HepG2 (cell line): ENCODE data around the gene NSMCE4A. TPM values are rescaled to one million over a fixed set of nuclear protein-coding genes. Genes with fewer than 3 reads are reported as not detected.

Experiments
- ATM ChIP-seq: fragments of 450-650 bp; IDR thresholded peaks from 2 replicates; pipeline ENCODE4 v1.7.1; 2017; ENCODE audit warnings: mild to moderate bottlenecking, borderline replicate concordance
- GATAD1 ChIP-seq: IDR thresholded peaks from 2 replicates; pipeline ENCODE4 v1.6.1; 2016; ENCODE audit warnings: missing genetic modification reagents, missing compliant biosample characterization
- HNRNPUL1 ChIP-seq: fragments of 200-400 bp; formaldehyde crosslinking; IDR thresholded peaks from 2 replicates; pipeline ENCODE4 v1.6.1; 2017; ENCODE audit warnings: low read depth, mild to moderate bottlenecking, low read length, moderate library complexity
- PITX1 ChIP-seq: sonication (generic); formaldehyde crosslinking; IDR thresholded peaks from 2 replicates; pipeline ENCODE4 v1.5.1; 2020; ENCODE audit warnings: mild to moderate bottlenecking, missing genetic modification reagents
- SMARCC2 ChIP-seq: fragments of 450-650 bp; IDR thresholded peaks from 2 replicates; pipeline ENCODE4 v1.6.1; 2017; ENCODE audit warnings: antibody characterized with exemption, mild to moderate bottlenecking
- TOE1 ChIP-seq: sonication (generic); formaldehyde crosslinking; IDR thresholded peaks from 2 replicates; pipeline ENCODE4 v1.4.0; 2020; ENCODE audit warnings: mild to moderate bottlenecking, missing genetic modification reagents
- ZHX2 ChIP-seq, 2 experiments: sonication (generic) in 1 of 2; formaldehyde crosslinking in 1 of 2; IDR thresholded peaks; 2 replicates each; pipeline versions ENCODE4 v1.6.1 to v1.9.0; 2014 to 2022; ENCODE audit warnings: antibody characterized with exemption in 1 of 2, borderline replicate concordance in 1 of 2, inconsistent platforms in 1 of 2, low read depth in 1 of 2, missing genetic modification reagents in 1 of 2
- ZNF280B ChIP-seq: sonication (generic); formaldehyde crosslinking; IDR thresholded peaks from 2 replicates; pipeline ENCODE4 v1.5.0; 2020; ENCODE audit warnings: missing genetic modification reagents, mild to moderate bottlenecking, borderline replicate concordance
- ZNF292 ChIP-seq: sonication (generic); formaldehyde crosslinking; IDR thresholded peaks from 2 replicates; pipeline ENCODE4 v1.8.1; 2022; ENCODE audit warnings: mild to moderate bottlenecking, low read depth, missing genetic modification reagents, borderline replicate concordance
- ZNF510 ChIP-seq: sonication (generic); formaldehyde crosslinking; IDR thresholded peaks from 2 replicates; pipeline ENCODE4 v1.4.0; 2020; ENCODE audit warnings: low read depth, mild to moderate bottlenecking, missing genetic modification reagents
- ZNF564 ChIP-seq: sonication (generic); formaldehyde crosslinking; IDR thresholded peaks from 2 replicates; pipeline ENCODE4 v1.8.1; 2023; ENCODE audit warnings: mild to moderate bottlenecking, missing genetic modification reagents
- ZNF792 ChIP-seq: IDR thresholded peaks from 2 replicates; pipeline ENCODE4 v1.6.1; 2016
- ZSCAN29 ChIP-seq: sonication (generic); formaldehyde crosslinking; conservative IDR thresholded peaks from 2 replicates; pipeline ENCODE4 v1.4.0; 2020; ENCODE audit warnings: mild to moderate bottlenecking, missing genetic modification reagents
- polyA plus RNA-seq, 8 experiments: library from polyadenylated mRNA; depleted of rRNA in 3 of 8; stranded (reverse) in 7 of 8; unstranded in 1 of 8; fragments of >200 nt; fragmentation: Illumina TruSeq in 4 of 8; extraction: Trizol in 4 of 8; gene quantifications; 2 replicates each; pipeline versions ENCODE4 v1.2.1 to v1.2.3, GENCODE V29; 2011 to 2016; ENCODE audit warnings: low read depth in 4 of 8, missing spikeins in 1 of 8, mixed read lengths in 1 of 8; ENCODE audit not compliant: insufficient read depth in 1 of 8
- total RNA-seq, 5 experiments: library from RNA; depleted of rRNA; stranded (reverse); fragments of >200 nt; fragmentation: Illumina TruSeq; extraction: Trizol; gene quantifications; 2 replicates each; pipeline ENCODE4 v1.2.3, GENCODE V29; 2016; ENCODE audit warnings: low read depth in 1 of 5
- TF ChIP-seq, protein P1 (sequence below): sonication (generic); formaldehyde crosslinking; IDR thresholded peaks from 2 replicates; pipeline ENCODE4 v1.9.0; 2022; ENCODE audit warnings: missing genetic modification reagents, mild to moderate bottlenecking, borderline replicate concordance
- TF ChIP-seq, protein P2 (sequence below): sonication (generic); formaldehyde crosslinking; IDR thresholded peaks from 2 replicates; pipeline ENCODE4 v1.4.0; 2020; ENCODE audit warnings: missing genetic modification reagents
- TF ChIP-seq, protein P3 (sequence below), 2 experiments: sonication (generic) in 1 of 2; formaldehyde crosslinking in 1 of 2; IDR thresholded peaks; 2 replicates each; pipeline versions ENCODE4 v1.5.1 to v1.6.1; 2011 to 2020; ENCODE audit warnings: borderline replicate concordance in 1 of 2, low read depth in 1 of 2, low read length in 1 of 2, mild to moderate bottlenecking in 1 of 2, missing genetic modification reagents in 1 of 2, moderate library complexity in 1 of 2

NSMCE4A gene
- total and polyA plus RNA-seq, 2 of the 13 experiments (the other 11 are each of a cell fraction or from before 2014, with no cell fraction given): 61.1 to 91.6 TPM

DNA sequence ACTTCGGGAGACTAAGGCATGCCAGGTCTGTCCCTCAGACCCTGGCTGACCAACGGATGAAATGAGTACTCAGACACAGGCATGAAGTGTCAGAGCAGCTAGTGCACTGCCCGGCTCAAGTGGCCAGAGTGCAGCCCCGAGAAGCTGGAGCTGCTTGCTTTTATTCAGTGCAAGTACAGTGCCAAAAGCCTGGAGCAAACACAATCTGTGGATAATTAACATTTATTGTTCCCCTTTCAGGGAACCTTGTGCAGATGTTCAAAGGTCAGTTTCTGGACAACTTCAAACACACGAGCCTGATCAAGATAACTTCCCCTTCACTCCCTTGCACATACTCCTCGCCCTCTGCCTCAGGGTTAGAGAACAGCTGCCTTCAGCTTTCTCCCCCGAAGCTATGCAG, 39.3 kb downstream of the NSMCE4A start (continued):
- TF ChIP-seq, protein P1, sequence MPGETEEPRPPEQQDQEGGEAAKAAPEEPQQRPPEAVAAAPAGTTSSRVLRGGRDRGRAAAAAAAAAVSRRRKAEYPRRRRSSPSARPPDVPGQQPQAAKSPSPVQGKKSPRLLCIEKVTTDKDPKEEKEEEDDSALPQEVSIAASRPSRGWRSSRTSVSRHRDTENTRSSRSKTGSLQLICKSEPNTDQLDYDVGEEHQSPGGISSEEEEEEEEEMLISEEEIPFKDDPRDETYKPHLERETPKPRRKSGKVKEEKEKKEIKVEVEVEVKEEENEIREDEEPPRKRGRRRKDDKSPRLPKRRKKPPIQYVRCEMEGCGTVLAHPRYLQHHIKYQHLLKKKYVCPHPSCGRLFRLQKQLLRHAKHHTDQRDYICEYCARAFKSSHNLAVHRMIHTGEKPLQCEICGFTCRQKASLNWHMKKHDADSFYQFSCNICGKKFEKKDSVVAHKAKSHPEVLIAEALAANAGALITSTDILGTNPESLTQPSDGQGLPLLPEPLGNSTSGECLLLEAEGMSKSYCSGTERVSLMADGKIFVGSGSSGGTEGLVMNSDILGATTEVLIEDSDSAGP: peak; percentile 73; the same call in 1 of the 2 replicates
- TF ChIP-seq PITX1 (CRISPR knock-in tag) (peak; percentile 74), SMARCC2 (no peak), ZNF792 (peak; percentile 48; the same call in 1 of the 2 replicates), ZSCAN29 (CRISPR knock-in tag) (0 out of 2 replicates have a peak, but pooled peaks have one; percentile 67), ATM (no peak), ZNF564 (0 out of 2 replicates have a peak, but pooled peaks have one; percentile 59), ZNF510 (CRISPR knock-in tag) (0 out of 2 replicates have a peak, but pooled peaks have one; percentile 37), ZHX2 (IDR thresholded peaks at IDR 0.05; ENCODE audit: low read depth) (no peak), ZHX2 (CRISPR knock-in tag; IDR thresholded peaks at IDR 0.05; ENCODE audit: borderline replicate concordance) (no peak), HNRNPUL1 (0 out of 2 replicates have a peak, but pooled peaks have one; percentile 42), ZNF280B (CRISPR knock-in tag) (peak; percentile 84), ZNF292 (peak; percentile 89; the same call in 1 of the 2 replicates), TOE1 (no peak), GATAD1 (no peak)
- TF ChIP-seq, protein P2, sequence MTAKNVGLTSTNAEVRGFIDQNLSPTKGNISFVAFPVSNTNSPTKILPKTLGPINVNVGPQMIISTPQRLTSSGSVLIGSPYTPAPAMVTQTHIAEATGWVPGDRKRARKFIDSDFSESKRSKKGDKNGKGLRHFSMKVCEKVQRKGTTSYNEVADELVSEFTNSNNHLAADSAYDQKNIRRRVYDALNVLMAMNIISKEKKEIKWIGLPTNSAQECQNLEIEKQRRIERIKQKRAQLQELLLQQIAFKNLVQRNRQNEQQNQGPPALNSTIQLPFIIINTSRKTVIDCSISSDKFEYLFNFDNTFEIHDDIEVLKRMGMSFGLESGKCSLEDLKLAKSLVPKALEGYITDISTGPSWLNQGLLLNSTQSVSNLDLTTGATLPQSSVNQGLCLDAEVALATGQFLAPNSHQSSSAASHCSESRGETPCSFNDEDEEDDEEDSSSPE (CRISPR knock-in tag): no peak
- TF ChIP-seq, protein P3, sequence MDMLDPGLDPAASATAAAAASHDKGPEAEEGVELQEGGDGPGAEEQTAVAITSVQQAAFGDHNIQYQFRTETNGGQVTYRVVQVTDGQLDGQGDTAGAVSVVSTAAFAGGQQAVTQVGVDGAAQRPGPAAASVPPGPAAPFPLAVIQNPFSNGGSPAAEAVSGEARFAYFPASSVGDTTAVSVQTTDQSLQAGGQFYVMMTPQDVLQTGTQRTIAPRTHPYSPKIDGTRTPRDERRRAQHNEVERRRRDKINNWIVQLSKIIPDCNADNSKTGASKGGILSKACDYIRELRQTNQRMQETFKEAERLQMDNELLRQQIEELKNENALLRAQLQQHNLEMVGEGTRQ (IDR thresholded peaks at IDR 0.05; ENCODE audit: low read depth, low read length): no peak
- TF ChIP-seq, protein P3 (CRISPR knock-in tag; IDR thresholded peaks at IDR 0.05; ENCODE audit: borderline replicate concordance): no peak
